T-cell (primary cell): Measurements from ENCODE around the gene REC114. TPM values are rescaled to one million over a fixed set of nuclear protein-coding genes. Genes with fewer than 3 reads are reported as not detected.

Source experiments
- ATAC-seq, 4 experiments: fragments of 200-7000 bp in 3 of 4; fragments of 150-1000 bp in 1 of 4; cut with Tn5 transposase; replicated peaks in 1 of 4; 1 replicate in 3 of 4; 2 replicates in 1 of 4; pipeline ENCODE4 v1.10.0; 2021; ENCODE audit warnings: moderate library complexity in 3 of 4, mild to moderate bottlenecking in 2 of 4, moderate number of reproducible peaks in 1 of 4
- CTCF ChIA-PET, 2 donors: fragments of 300-600 bp; sonication (Branson Sonifier 250); formaldehyde crosslinking; loops; one replicate each; lab custom pipeline; 2022; ENCODE audit warnings: antibody characterized with exemption in 2 of 2; lab: Charles Lee
- POLR2A ChIA-PET, 2 donors: fragments of 300-600 bp; sonication (Branson Sonifier 250); formaldehyde crosslinking; loops; one replicate each; lab custom pipeline; 2022; ENCODE audit warnings: antibody characterized with exemption in 2 of 2; lab: Charles Lee
- DNase-seq, 35 experiments: peaks; one replicate each; pipeline versions ENCODE4 v3.0.0 to v3.0.0-alpha.2; 2013 to 2023
- H3K27ac ChIP-seq: one replicate; pipeline ENCODE4 v1.5.1; 2013; ENCODE audit warnings: low read length
- H3K27me3 ChIP-seq, 2 experiments: replicated peaks in 1 of 2; 1 replicate in 1 of 2; 2 replicates in 1 of 2; pipeline versions ENCODE4 v1.6.1 to v1.7.0; 2013; ENCODE audit warnings: low read length in 1 of 2, mixed read lengths in 1 of 2; ENCODE audit not compliant: control insufficient read depth in 2 of 2, insufficient read depth in 2 of 2; ENCODE audit errors: extremely low read depth in 1 of 2
- H3K36me3 ChIP-seq, 2 donors: 1 replicate in 1 of 2; 2 replicates in 1 of 2; pipeline versions ENCODE4 v1.6.1 to v1.7.0; 2013; ENCODE audit warnings: low read length in 1 of 2; ENCODE audit not compliant: control insufficient read depth in 2 of 2, insufficient read depth in 1 of 2; ENCODE audit errors: extremely low read depth in 1 of 2
- H3K4me1 ChIP-seq, 2 experiments: 1 replicate in 1 of 2; 2 replicates in 1 of 2; pipeline versions ENCODE4 v1.6.1 to v1.7.0; 2013; ENCODE audit warnings: low read length in 2 of 2, mixed read lengths in 1 of 2; ENCODE audit not compliant: insufficient read depth in 2 of 2, control insufficient read depth in 1 of 2; ENCODE audit errors: extremely low read depth in 1 of 2
- H3K4me3 ChIP-seq, 2 donors: 1 replicate in 1 of 2; 2 replicates in 1 of 2; pipeline versions ENCODE4 v1.5.1 to v1.7.0; 2013; ENCODE audit warnings: mild to moderate bottlenecking in 2 of 2, low read length in 1 of 2, moderate library complexity in 1 of 2; ENCODE audit not compliant: control insufficient read depth in 1 of 2; ENCODE audit errors: extremely low read depth in 1 of 2
- H3K9me3 ChIP-seq: 2 replicates; pipeline ENCODE4 v1.7.0; 2013
- H3K27ac Mint-ChIP-seq, 2 donors: one replicate each; pipeline ENCODE4 v1.8.0; 2020 to 2021; ENCODE audit warnings: mild to moderate bottlenecking in 2 of 2, mixed read lengths in 2 of 2
- H3K27me3 Mint-ChIP-seq, 2 donors: one replicate each; pipeline ENCODE4 v1.8.0; 2021 to 2022; ENCODE audit warnings: mixed read lengths in 2 of 2
- H3K36me3 Mint-ChIP-seq: one replicate; pipeline ENCODE4 v1.8.0; 2021; ENCODE audit warnings: mixed read lengths
- H3K4me1 Mint-ChIP-seq, 3 donors: one replicate each; pipeline ENCODE4 v1.8.0; 2020 to 2022; ENCODE audit warnings: mixed read lengths in 3 of 3, mild to moderate bottlenecking in 1 of 3
- H3K4me3 Mint-ChIP-seq, 3 donors: one replicate each; pipeline ENCODE4 v1.8.0; 2020 to 2022; ENCODE audit warnings: mild to moderate bottlenecking in 3 of 3, mixed read lengths in 3 of 3, moderate library complexity in 3 of 3
- H3K9me3 Mint-ChIP-seq, 3 donors: one replicate each; pipeline ENCODE4 v1.8.0; 2020 to 2022; ENCODE audit warnings: mixed read lengths in 3 of 3
- WGBS: methylation state at CpG from one replicate; pipeline ENCODE4 v1.1.5; 2013; ENCODE audit warnings: missing lambda C conversion rate; ENCODE audit not compliant: insufficient coverage; 5-methylcytosine and 5-hydroxymethylcytosine counted together
- total RNA-seq, 35 experiments: library from RNA in 6 of 35; stranded (reverse) in 6 of 35; fragments of 120-200 nt in 1 of 35; gene quantifications; one replicate each; pipeline versions ENCODE4 v1.2.1 to v1.2.4 and lab custom pipeline; 2013 to 2026

Gene REC114
- total RNA-seq, 5 donors from 2014 or later (not counting 1 experiment from before 2014, with no cell fraction given), result not detected

GRCh38 chr15:73560501-73561117, 117.6 kb downstream of the REC114 start:
- Histone ChIP-seq H3K4me1 (no peaks in the 10 kb centered on the region), H3K9me3 (no peaks in the 10 kb centered on the region), H3K36me3 (peaks cover 17 to 30% of the 10 kb centered on the region in 2 donors), H3K27ac (no peak overlapping the region), H3K27me3 (no peaks in the 10 kb centered on the region), H3K4me3 (no peak overlapping the region)
- ATAC-seq (peak in 2 of 4 experiments; percentile 43 to 62), DNase-seq (peak in 5 of 35 experiments; percentile 3 to 65 (median 4))
- no peaks in the 10 kb centered on the region for H3K27me3 Mint-ChIP-seq
- peaks cover 67% of the 10 kb centered on the region for H3K36me3 Mint-ChIP-seq
- ChIA-PET CTCF (interaction anchor here (0.7 to 2.4 kb wide), 5 partner anchors 72 to 144 kb away, joined by 3 to 27 read pairs (median 4); no protein-coding TSS in a partner anchor), POLR2A (no interaction called here)
- H3K4me3 Mint-ChIP-seq, result no peak overlapping the region
- H3K4me1 Mint-ChIP-seq, result no peaks in the 10 kb centered on the region
- H3K27ac Mint-ChIP-seq, result no peak overlapping the region
- no peaks in the 10 kb centered on the region for H3K9me3 Mint-ChIP-seq
- no CpG with 5 or more reads among the region's 2 CpGs for WGBS

DNA sequence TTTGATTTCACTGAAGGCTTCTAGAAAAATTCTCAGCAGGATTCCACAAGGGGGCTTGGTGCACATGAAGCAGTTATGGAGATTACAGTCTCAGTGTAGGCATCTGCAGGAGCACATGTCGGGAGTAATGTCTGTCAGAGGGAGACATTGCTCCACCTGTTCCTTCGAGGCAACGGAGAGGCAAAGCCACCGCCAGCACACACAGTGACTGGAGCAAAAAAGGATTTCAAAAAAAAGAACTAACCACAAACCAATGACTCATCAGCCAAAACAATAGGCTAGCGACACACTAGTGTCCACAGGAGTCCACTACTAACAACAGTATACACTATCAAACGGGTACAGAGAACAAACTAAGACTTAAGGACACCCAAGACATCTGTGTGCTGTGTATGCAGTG, 121.3 kb downstream of the REC114 start:
- Mint-ChIP-seq H3K9me3 (no peaks in the 10 kb centered on the region), H3K27ac (peak overlapping the region in 1 of 2 donors; percentile 58), H3K36me3 (peaks cover 68% of the 10 kb centered on the region), H3K27me3 (no peaks in the 10 kb centered on the region), H3K4me3 (no peak overlapping the region), H3K4me1 (no peaks in the 10 kb centered on the region)
- Histone ChIP-seq H3K27ac (no peak overlapping the region), H3K4me1 (no peaks in the 10 kb centered on the region), H3K36me3 (peaks cover 24 to 54% of the 10 kb centered on the region in 2 donors), H3K9me3 (no peaks in the 10 kb centered on the region), H3K4me3 (no peak overlapping the region), H3K27me3 (no peaks in the 10 kb centered on the region)
- 54% methylated on average over 3 of the region's 6 CpGs for WGBS
- DNase-seq (no peak), ATAC-seq (no peak)
- CTCF ChIA-PET, result no interaction called here
- POLR2A ChIA-PET, result no interaction called here

DNA sequence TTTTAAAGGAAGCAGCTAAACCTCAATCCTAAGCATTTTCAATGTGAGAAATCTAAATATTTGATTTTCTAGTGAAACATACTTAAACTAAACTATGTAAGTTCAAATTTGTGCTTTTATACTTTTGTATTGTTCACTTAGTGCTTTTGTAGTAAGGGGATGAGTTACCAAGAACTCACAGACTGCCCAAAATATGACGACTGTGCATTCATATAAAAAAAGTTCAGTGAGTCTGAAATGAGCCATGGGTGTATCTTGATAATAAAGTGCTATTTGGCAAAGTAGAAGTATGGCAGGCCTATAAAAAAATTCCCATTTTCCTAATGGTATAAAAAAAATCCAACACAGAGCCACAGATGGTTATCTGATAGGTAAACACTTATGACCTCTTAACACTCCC, 124.1 kb downstream of the REC114 start:
- H3K4me1 ChIP-seq, result no peaks in the 10 kb centered on the region
- peaks cover 34 to 77% of the 10 kb centered on the region in 2 donors for H3K36me3 ChIP-seq
- Mint-ChIP-seq H3K27ac (no peak overlapping the region), H3K9me3 (no peaks in the 10 kb centered on the region), H3K27me3 (no peaks in the 10 kb centered on the region), H3K36me3 (peaks cover 75% of the 10 kb centered on the region), H3K4me3 (no peak overlapping the region), H3K4me1 (no peaks in the 10 kb centered on the region)
- no peaks in the 10 kb centered on the region for H3K9me3 ChIP-seq
- no peak for ATAC-seq
- no CpG with 5 or more reads among the region's 1 CpG for WGBS
- CTCF ChIA-PET, result interaction anchor here in 1 of 2 donors (0.7 kb wide), 1 partner anchor 53 kb away, joined by 10 read pairs; no protein-coding TSS in a partner anchor
- POLR2A ChIA-PET, result no interaction called here
- no peak overlapping the region for H3K4me3 ChIP-seq
- no peak overlapping the region for H3K27ac ChIP-seq
- no peak for DNase-seq
- H3K27me3 ChIP-seq, result no peaks in the 10 kb centered on the region

DNA sequence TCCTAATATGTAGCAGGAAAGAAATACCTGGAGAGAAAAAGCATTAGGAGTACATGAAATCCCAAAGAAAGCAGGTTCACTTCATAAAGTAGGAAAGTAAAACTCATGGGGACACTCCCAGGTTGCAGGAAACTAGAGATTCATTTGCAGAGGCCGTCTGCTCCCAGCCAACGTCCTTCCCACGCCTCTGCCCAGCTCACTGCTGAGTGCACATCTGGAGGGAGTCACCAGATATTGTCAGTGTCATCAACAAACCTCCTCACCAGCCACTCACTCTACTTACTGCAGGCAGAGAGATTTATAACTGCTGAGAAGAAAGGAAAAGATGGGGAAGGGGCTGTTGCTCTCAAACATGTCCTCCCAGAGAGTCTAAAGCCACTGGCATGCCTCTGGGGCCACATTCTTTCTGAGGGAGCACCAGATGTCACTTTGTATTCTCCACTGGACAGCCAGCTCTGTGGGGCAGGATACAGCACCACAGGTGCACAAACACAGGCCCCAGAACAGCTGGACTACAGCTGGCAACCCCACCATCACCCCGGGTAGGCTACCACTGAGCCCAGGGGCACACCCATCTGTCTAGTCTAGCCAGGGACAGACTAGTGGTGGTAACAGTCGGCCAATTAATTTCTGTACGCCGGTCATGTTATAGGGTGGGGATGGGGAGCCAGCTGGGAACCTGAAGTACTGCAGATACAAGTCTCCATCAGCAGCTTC, 125.8 kb downstream of the REC114 start:
- Mint-ChIP-seq H3K9me3 (no peaks in the 10 kb centered on the region), H3K27me3 (no peaks in the 10 kb centered on the region), H3K4me3 (no peak overlapping the region), H3K36me3 (peaks cover 69% of the 10 kb centered on the region), H3K4me1 (no peaks in the 10 kb centered on the region), H3K27ac (no peak overlapping the region)
- DNase-seq (no peak), ATAC-seq (no peak)
- Histone ChIP-seq H3K27ac (no peak overlapping the region), H3K9me3 (no peaks in the 10 kb centered on the region), H3K4me1 (no peaks in the 10 kb centered on the region), H3K36me3 (peaks cover 34 to 85% of the 10 kb centered on the region in 2 donors), H3K4me3 (no peak overlapping the region), H3K27me3 (no peaks in the 10 kb centered on the region)
- 100% methylated on average over 1 of the region's 7 CpGs for WGBS
- ChIA-PET POLR2A (no interaction called here), CTCF (no interaction called here)

GRCh38 chr15:73569361-73569760, 126.4 kb downstream of the REC114 start:
- no peaks in the 10 kb centered on the region for H3K27me3 Mint-ChIP-seq
- no peak overlapping the region for H3K4me3 Mint-ChIP-seq
- Histone ChIP-seq H3K27ac (no peak overlapping the region), H3K9me3 (no peaks in the 10 kb centered on the region), H3K27me3 (no peaks in the 10 kb centered on the region), H3K4me1 (no peaks in the 10 kb centered on the region), H3K36me3 (peaks cover 30 to 82% of the 10 kb centered on the region in 2 donors), H3K4me3 (no peak overlapping the region)
- peaks cover 71% of the 10 kb centered on the region for H3K36me3 Mint-ChIP-seq
- H3K27ac Mint-ChIP-seq, result no peak overlapping the region
- POLR2A ChIA-PET, result no interaction called here
- no peaks in the 10 kb centered on the region for H3K4me1 Mint-ChIP-seq
- no peak for ATAC-seq
- CTCF ChIA-PET, result no interaction called here
- no peaks in the 10 kb centered on the region for H3K9me3 Mint-ChIP-seq
- WGBS, result 100% methylated on average over 3 of the region's 3 CpGs
- DNase-seq, result no peak

DNA sequence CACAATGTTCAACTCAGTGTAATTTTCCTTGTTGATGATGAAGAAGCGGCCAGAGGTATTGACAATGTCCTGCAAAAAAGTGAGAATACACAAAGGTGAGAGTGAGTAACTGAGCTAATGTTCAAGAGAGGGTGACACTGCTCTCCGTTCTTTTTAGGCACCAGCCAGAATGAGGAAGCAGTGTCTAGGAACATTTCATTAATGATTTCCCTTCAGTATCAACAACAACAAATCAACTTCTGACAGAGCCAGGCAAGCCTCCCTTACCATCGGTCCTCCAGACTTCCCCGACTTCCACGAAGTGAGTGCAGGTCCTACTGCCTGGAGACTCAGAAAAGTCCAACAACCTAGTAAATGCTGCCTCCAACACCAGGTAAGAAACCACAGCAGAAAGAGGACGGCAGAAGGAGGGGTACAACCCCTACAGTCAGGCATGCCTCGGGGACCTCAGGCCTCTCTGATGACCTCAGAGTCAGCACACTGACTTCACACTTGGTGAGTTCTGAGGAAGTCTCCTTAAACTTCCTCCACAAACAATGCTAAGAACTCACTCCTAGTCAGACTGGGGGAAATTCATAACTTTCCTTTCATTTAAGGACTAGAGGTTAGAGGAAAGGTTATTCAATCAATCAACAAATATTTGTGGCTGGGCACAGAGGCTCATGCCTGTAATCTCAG, 127.5 kb downstream of the REC114 start:
- ChIA-PET POLR2A (interaction anchor here in 1 of 2 donors (0.7 kb wide), 1 partner anchor 47 kb away, joined by 3 read pairs; no protein-coding TSS in a partner anchor), CTCF (no interaction called here)
- Histone ChIP-seq H3K27ac (no peak overlapping the region), H3K36me3 (peaks cover 30 to 80% of the 10 kb centered on the region in 2 donors), H3K4me1 (no peaks in the 10 kb centered on the region), H3K27me3 (no peaks in the 10 kb centered on the region), H3K4me3 (no peak overlapping the region), H3K9me3 (no peaks in the 10 kb centered on the region)
- DNase-seq, result no peak
- no peaks in the 10 kb centered on the region for H3K9me3 Mint-ChIP-seq
- ATAC-seq, result no peak
- no peaks in the 10 kb centered on the region for H3K4me1 Mint-ChIP-seq
- H3K36me3 Mint-ChIP-seq, result peaks cover 65% of the 10 kb centered on the region
- WGBS, result 81% methylated on average over 3 of the region's 7 CpGs
- H3K4me3 Mint-ChIP-seq, result no peak overlapping the region
- no peak overlapping the region for H3K27ac Mint-ChIP-seq
- no peaks in the 10 kb centered on the region for H3K27me3 Mint-ChIP-seq
